SKM-1 (cell line): ENCODE measurements around the gene GCM1.

Source experiments
- DNase-seq: peaks from one replicate; lab custom pipeline; 2025; ENCODE audit not compliant: unreplicated experiment; lab: John Stamatoyannopoulos, UW

GCM1 gene

DNA sequence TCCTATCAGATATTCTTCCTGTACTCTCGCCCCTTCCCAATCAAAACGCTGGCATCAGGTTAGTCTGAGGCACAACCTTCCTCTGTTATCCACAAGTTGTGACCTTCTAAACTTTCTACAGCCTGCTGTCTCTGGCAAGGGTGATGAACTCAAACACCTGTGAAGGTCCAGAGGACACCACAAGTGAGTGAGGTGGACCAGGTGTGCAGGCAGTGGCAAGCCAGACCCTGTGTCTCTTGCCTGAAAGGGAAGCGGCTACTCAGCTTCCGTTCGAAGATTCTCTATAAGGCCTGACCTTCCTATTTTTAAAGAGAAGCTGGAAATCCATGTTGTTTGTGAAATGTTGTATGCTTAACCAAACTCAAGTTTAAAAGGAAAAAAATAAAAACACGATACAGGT, 36.8 kb downstream of the GCM1 start:
- DNase-seq = no peak

DNA sequence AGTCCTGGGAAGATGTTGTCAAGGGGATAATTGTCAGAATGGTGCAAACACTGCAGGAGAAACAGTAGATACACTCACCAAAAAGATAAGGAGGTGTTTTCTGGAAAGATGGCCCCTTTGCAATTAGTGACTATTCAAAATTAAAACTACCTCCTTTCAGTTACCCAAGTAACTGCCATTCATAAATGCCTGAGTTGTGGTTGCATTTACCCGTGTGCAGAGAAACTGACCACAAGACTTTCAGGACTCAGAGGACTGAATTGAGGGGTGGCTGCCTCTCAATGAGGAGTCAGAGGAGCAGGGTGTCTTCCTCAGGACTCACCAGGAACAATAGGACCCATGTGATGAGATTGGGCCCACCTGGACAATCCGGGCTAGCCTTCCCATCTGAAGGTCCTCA, 39.0 kb downstream of the GCM1 start:
- DNase-seq = no peak

DNA sequence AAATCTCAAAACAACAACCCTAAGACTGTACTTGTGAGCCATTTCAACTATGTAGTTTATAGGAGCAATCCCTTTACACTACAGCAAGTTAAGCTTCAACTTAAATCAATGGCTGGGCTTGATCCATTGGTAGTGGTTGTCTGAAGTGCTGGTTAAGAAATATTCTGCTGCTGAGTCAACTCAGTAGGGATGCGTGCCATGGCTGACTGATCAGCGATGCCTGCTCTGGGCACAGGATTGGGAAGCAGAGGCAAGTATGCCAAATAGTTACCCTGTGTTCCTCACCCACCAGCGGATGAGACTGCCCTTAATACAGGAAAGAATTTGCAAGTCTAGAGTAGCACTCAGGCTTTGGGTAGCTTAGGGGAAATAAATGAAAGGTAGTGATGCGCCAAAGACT, 41.5 kb downstream of the GCM1 start:
- DNase-seq = no peak

DNA sequence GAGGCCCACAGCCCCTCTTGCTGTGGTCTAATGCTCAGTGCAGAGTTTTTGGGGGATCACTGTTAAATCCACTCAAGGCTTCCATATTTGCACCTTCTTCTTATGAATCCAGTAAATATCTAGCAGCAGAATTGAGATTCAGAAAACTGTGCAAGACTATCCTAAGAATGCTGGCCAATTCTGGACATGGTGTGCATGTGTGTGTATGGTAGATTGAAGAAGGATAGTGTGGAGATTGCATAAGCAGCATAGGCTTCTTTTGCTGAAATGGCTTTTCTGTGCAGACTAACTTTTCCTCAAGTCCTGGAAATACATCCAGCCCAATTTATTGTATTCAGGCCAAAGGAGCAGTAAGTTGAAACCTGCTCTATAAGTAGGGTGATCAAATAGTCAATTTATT, 43.7 kb downstream of the GCM1 start:
- DNase-seq = no peak

DNA sequence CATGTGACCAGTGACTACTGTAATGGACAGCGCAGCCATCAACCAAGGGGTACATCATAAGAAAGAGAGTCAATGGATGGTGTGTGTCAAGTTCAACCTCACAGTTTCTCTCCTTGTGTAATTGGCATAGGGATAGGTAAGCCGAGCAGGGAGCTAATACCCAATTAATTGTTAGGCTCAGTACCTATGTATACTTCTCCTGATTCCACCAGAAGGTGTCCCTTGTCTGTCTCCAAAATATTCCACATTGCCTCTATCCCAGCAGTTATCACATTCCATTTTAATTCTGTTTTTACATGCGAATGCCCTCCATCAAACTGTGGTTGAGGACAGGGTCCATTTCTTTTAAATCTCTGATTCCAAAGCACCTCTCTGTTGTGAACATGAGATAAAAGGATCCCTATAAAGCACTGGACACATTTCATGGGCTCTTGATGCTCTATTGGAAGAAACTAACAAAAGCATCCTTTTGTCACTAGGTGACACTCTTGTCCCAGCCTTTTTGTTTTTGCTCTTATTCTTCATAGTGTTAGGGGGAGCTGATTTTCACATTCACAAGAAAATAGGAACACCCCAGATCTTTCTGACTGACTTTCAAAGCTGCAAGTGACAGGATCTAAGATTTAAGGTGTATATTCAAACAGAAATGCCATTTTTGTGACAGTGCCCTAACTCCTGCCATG, 44.5 kb downstream of the GCM1 start:
- DNase-seq = no peak

DNA sequence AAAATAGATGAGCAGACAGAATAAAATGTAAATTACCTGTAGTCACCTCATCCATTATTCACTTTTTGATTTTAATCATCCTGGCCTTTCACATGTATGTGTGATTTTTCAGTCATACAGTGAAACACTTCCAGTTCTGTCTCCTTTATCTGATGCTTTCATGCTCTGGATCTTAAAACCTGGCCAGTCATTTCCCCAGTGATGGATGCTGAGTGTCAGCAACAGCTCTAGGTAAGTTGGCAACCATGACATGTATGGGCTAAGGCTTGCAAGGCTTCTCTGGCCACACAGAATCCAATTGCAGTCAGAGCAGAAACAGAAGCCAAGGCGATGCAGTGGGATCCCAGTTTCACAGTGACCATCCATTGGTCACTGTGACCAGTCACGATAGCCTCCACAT, 47.6 kb downstream of the GCM1 start:
- DNase-seq = no peak

DNA sequence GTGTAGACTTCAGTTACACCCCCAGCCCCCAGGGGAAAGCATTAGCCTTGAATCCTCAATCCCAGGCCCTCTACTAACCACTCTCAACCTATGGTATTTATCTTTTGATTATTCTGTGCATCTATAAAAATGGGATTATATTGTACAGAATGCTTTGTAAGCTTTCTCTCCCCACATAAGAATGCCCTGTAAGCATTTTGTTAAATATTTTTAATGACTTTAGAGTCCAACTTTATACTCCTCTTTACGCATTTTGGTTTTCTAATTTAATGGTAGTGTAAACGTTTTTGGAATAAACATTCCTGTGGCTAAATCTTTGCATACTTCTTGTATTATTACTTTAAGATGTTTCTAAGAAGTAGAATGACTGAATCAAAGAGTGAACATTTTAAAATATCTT, 48.1 kb downstream of the GCM1 start:
- DNase-seq = no peak

DNA sequence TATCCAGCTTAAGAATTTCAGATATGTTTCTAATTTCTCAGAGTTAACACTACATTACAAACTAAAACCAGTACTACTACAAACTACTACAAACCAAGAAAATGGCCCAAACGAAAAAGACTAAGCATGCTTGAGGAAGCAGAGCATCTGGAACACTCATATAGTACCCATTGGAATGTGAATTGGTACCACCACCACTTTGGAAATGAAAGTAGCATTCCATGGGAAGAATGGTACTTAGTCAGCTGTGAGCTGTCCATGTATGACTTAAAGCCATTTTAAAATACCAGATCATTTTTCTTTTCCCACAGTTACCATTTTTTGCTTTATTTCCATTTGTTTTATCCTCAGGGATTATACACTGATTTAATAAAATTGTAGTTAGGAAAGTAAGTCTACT, 52.9 kb downstream of the GCM1 start:
- DNase-seq = no peak

DNA sequence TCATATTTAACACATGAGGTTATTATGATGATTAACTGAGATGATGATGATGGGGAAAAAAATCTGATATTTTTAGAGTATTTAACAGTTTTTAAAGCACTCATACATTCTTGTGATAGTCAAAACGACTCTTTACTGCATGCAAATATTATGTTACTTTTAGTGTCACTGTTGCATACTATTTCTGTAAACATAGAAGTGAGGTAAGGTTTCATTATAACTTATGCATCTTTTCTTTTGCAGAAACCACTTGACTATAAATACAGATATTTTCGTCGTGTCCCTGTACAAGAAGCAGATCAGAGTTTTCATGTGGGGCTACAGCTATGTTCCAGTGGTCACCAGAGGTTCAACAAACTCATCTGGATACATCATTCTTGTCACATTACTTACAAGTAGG, 53.4 kb downstream of the GCM1 start:
- DNase-seq = no peak

DNA sequence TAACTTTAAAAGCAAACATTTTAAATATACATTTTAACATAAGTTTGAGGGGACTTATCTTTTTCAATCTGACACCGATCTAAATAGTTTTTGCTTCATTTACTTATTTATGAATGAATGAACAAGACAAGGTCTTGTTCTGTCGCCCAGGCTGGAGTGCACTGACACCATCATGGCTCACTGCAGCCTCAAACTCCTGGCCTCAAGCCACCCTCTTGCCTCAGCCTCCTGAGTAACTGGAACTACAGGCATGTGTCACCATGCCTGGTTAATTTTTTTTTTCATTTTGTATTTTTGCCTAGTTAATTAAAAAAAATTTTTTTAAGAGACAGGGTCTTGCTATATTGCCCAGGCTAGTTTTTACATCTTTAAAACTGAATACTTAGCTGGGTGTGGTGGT, 58.1 kb downstream of the GCM1 start:
- DNase-seq = no peak

DNA sequence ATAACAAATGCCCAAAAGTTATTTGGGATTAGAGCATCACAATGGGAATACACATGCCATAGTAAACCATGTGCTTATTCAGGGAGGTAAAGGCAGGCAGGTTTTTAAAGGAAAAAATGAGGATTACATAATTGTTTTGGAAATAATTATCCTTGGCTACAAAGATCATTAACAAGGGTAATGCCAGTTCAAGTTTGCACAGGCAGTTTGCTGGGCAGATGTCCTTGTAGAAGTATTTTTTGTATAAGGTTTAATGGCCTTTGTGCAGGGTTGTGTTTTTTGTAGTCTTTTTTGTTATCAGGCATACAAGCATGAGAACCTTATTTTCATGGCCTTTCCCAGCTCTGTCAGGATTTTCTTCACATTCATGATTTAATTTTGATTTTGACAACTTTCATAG, 58.7 kb downstream of the GCM1 start:
- no peak for DNase-seq

DNA sequence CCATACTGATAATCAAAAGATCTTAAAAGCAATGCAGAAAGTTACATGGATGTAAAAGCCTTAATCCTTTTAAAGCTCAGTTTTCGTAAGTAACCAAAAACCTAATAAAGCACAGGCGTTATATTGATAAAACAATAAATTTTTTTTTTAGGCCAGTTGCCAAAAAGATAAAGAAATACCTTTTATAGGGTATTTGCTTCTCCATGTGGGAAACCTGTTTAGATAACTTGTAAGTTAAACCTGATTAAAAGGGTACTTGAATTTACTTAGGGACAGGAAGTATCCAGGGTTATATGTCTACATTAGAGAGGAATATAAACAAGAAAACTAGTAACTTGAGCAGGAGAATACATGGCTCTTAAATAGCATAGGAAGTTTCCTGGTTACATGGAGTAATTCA, 62.3 kb downstream of the GCM1 start:
- DNase-seq = no peak

DNA sequence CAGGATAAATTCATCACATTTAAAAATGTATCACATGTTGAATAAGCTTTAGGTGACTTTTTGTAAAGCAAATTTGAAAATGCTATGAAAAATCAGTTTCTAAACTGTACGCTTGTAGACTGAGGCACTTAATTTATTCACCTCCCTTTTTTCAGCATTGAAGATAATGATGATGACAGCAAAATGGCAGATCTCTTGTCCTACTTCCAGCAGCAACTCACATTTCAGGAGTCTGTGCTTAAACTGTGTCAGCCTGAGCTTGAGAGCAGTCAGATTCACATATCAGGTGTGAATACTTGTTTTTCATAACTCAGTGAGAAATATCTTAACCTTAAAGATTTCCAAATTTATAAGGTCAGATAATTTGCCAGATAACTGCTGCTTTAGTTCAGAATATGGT, 67.8 kb downstream of the GCM1 start:
- no peak for DNase-seq
